ENCODE data around the gene SCFD2. TPM values are rescaled to one million over a fixed set of nuclear protein-coding genes. Genes with fewer than 3 reads are reported as not detected.

SCFD2 gene
- total RNA-seq, 1 experiment from 2014 or later: 8.1 TPM

- no peak overlapping the region for H3K4me3 ChIP-seq
- POLR2A ChIA-PET (ENCODE audit: unreplicated experiment): no interaction called here
These were observed 204.6 kb downstream of the SCFD2 start for GRCh38 chr4:53161051-53161786.

DNA sequence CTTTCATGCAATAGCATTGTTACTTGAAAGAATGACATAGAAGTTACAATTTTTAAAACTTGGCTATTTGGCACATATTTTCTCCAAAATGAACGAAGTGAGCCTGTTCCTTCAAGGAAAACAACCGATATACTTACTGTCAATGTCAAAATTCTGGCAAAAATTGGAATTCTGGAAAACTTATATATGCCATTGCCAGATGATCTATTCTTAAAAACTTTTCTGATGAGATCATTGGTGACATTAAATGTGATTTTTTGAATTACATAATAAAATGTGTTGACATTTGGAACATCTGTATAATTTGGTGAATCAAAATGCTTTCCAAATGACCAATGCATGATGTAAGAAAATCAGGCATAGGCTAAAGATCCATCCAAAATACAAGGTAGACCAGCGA is 209.0 kb downstream of the SCFD2 start:
- Histone ChIP-seq H3K4me1 (replicated peaks; ENCODE audit: insufficient read depth) (no peaks in the 10 kb centered on the region), H3F3A (ENCODE audit: insufficient read depth, low read depth) (no peaks in the 10 kb centered on the region), H3K27ac (no peak overlapping the region), H3K79me2 (ENCODE audit: low read depth) (no peaks in the 10 kb centered on the region), H4K20me1 (ENCODE audit: insufficient read depth) (no peaks in the 10 kb centered on the region), H3K9me2 (ENCODE audit: insufficient read depth) (no peaks in the 10 kb centered on the region), H3K9me3 (ENCODE audit: insufficient read depth, low read depth) (no peaks in the 10 kb centered on the region), H3K27me3 (ENCODE audit: insufficient read depth, low read depth) (no peaks in the 10 kb centered on the region), H3K4me3 (no peak overlapping the region), H3K36me3 (ENCODE audit: low read depth) (no peaks in the 10 kb centered on the region), H3K4me2 (no peak overlapping the region), H2AFZ (no peak overlapping the region)
- TF ChIP-seq, protein P1, sequence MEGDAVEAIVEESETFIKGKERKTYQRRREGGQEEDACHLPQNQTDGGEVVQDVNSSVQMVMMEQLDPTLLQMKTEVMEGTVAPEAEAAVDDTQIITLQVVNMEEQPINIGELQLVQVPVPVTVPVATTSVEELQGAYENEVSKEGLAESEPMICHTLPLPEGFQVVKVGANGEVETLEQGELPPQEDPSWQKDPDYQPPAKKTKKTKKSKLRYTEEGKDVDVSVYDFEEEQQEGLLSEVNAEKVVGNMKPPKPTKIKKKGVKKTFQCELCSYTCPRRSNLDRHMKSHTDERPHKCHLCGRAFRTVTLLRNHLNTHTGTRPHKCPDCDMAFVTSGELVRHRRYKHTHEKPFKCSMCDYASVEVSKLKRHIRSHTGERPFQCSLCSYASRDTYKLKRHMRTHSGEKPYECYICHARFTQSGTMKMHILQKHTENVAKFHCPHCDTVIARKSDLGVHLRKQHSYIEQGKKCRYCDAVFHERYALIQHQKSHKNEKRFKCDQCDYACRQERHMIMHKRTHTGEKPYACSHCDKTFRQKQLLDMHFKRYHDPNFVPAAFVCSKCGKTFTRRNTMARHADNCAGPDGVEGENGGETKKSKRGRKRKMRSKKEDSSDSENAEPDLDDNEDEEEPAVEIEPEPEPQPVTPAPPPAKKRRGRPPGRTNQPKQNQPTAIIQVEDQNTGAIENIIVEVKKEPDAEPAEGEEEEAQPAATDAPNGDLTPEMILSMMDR (conservative IDR thresholded peaks at IDR 0.05): no peak
- TF ChIP-seq EZH2 (IDR thresholded peaks at IDR 0.05; ENCODE audit: low read depth): no peak
- POLR2A ChIA-PET (ENCODE audit: unreplicated experiment): no interaction called here
- CTCF ChIA-PET: no interaction called here
- BruUV-seq (replicated peaks): no TSS peak
- intact Hi-C loops (cut with micrococcal nuclease; ENCODE audit: unreplicated experiment): no loop called here
- no peak for DNase-seq

More at GRCh38 chr4:53161051-53161786, 204.6 kb downstream of the SCFD2 start:
- Histone ChIP-seq H3K4me1 (replicated peaks; ENCODE audit: insufficient read depth) (no peaks in the 10 kb centered on the region), H3K27ac (no peak overlapping the region), H3K36me3 (ENCODE audit: low read depth) (no peaks in the 10 kb centered on the region), H3K9me2 (ENCODE audit: insufficient read depth) (no peaks in the 10 kb centered on the region), H3K27me3 (ENCODE audit: insufficient read depth, low read depth) (no peaks in the 10 kb centered on the region), H2AFZ (no peak overlapping the region), H3K4me2 (no peak overlapping the region), H3K79me2 (ENCODE audit: low read depth) (no peaks in the 10 kb centered on the region), H4K20me1 (ENCODE audit: insufficient read depth) (no peaks in the 10 kb centered on the region), H3F3A (ENCODE audit: insufficient read depth, low read depth) (no peaks in the 10 kb centered on the region), H3K9me3 (ENCODE audit: insufficient read depth, low read depth) (no peaks in the 10 kb centered on the region)
- no TSS peak for BruUV-seq (replicated peaks)
- no peak for TF ChIP-seq EZH2 (IDR thresholded peaks at IDR 0.05; ENCODE audit: low read depth)
- TF ChIP-seq, protein P1 (conservative IDR thresholded peaks at IDR 0.05): no peak
- intact Hi-C loops (cut with micrococcal nuclease; ENCODE audit: unreplicated experiment): no loop called here
- DNase-seq: no peak
- CTCF ChIA-PET: interaction anchor here (0.6 kb wide), 1 partner anchor 573 kb away, joined by 13 read pairs; no protein-coding TSS in a partner anchor

DNA sequence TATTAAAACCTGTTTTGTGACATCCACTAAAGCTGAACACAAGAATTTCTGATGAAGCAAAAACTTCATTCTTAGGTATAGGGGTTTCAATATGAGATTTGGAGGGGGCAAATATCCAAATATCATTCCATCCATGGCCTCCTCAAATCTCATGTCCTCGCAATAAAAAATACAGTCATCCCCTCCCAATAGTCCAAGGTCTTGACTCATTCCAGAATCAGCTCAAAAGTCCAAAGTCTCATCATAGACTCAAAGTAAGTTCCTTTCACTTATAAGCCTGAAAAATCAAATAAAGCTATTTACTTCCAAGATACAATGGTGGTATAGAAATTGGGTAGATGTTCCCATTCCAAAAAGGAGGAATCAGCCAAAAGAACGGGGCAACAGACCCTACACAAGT is 213.4 kb downstream of the SCFD2 start:
- DNase-seq: no peak
- ChIA-PET POLR2A (ENCODE audit: unreplicated experiment) (no interaction called here), CTCF (no interaction called here)
- Histone ChIP-seq H3F3A (ENCODE audit: insufficient read depth, low read depth) (no peaks in the 10 kb centered on the region), H3K4me3 (no peak overlapping the region), H3K9me3 (ENCODE audit: insufficient read depth, low read depth) (no peaks in the 10 kb centered on the region), H2AFZ (no peak overlapping the region), H3K27ac (no peak overlapping the region), H3K27me3 (ENCODE audit: insufficient read depth, low read depth) (no peaks in the 10 kb centered on the region), H3K4me1 (replicated peaks; ENCODE audit: insufficient read depth) (no peaks in the 10 kb centered on the region), H4K20me1 (ENCODE audit: insufficient read depth) (no peaks in the 10 kb centered on the region), H3K9me2 (ENCODE audit: insufficient read depth) (0 out of 2 replicates have a peak, but pooled peaks cover 4% of the 10 kb centered on the region), H3K4me2 (no peak overlapping the region), H3K79me2 (ENCODE audit: low read depth) (no peaks in the 10 kb centered on the region), H3K36me3 (ENCODE audit: low read depth) (no peaks in the 10 kb centered on the region)
- BruUV-seq (replicated peaks): no TSS peak
- intact Hi-C loops (cut with micrococcal nuclease; ENCODE audit: unreplicated experiment): no loop called here
- no peak for TF ChIP-seq EZH2 (IDR thresholded peaks at IDR 0.05; ENCODE audit: low read depth)
- TF ChIP-seq, protein P1 (conservative IDR thresholded peaks at IDR 0.05): no peak

Measured in PC-9 (cell line).